Measurements from ENCODE around the gene QRICH1.

DNA sequence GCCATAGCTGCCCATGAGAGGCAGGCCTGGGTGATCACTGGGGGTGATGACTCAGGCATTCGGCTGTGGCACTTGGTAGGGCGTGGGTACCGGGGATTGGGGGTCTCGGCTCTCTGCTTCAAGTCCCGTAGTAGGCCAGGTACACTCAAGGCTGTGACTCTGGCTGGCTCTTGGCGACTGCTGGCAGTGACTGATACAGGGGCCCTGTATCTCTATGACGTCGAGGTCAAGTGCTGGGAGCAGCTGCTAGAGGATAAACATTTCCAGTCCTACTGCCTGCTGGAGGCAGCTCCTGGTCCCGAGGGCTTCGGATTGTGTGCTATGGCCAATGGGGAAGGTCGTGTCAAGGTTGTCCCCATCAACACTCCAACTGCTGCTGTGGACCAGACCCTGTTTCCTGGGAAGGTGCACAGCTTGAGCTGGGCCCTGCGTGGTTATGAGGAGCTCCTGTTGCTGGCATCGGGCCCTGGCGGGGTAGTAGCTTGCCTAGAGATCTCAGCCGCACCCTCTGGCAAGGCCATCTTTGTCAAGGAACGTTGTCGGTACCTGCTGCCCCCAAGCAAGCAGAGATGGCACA, 81.3 kb downstream of the QRICH1 start:
- TF ChIP-seq POLR2A (IDR thresholded peaks at IDR 0.05) (no peak), POLR2AphosphoS5 (IDR thresholded peaks at IDR 0.05) (no peak)
- TF ChIP-seq, protein P1, sequence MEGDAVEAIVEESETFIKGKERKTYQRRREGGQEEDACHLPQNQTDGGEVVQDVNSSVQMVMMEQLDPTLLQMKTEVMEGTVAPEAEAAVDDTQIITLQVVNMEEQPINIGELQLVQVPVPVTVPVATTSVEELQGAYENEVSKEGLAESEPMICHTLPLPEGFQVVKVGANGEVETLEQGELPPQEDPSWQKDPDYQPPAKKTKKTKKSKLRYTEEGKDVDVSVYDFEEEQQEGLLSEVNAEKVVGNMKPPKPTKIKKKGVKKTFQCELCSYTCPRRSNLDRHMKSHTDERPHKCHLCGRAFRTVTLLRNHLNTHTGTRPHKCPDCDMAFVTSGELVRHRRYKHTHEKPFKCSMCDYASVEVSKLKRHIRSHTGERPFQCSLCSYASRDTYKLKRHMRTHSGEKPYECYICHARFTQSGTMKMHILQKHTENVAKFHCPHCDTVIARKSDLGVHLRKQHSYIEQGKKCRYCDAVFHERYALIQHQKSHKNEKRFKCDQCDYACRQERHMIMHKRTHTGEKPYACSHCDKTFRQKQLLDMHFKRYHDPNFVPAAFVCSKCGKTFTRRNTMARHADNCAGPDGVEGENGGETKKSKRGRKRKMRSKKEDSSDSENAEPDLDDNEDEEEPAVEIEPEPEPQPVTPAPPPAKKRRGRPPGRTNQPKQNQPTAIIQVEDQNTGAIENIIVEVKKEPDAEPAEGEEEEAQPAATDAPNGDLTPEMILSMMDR (IDR thresholded peaks at IDR 0.05): no peak

Measured in breast epithelium (tissue), 3 donors.